NCI-H1105 treated with DMSO at 0.1 percent for 48 hours (cell line): Measurements from ENCODE around the gene CLEC2L.

Experiments used
- DNase-seq: peaks from one replicate; lab custom pipeline; 2025; lab: John Stamatoyannopoulos, UW

Gene CLEC2L

DNA sequence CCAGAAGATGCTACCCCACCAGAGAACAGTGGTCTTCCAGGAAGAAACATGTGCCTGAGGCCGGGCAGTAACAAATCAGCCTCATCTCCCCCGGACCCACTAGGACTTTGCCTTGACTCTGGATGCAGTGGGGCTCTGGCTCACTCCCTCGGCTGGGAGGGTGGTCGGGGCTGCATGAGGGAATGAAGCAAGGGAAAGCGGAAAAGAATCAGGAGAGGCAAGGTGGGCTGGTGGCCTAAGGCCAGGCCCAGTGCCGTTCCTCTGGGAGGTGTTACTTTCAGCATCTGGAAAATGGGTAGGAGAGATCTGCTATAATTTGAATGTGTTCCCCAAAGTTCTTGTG lies 51.8 kb downstream of the CLEC2L start:
- DNase-seq, result no peak

DNA sequence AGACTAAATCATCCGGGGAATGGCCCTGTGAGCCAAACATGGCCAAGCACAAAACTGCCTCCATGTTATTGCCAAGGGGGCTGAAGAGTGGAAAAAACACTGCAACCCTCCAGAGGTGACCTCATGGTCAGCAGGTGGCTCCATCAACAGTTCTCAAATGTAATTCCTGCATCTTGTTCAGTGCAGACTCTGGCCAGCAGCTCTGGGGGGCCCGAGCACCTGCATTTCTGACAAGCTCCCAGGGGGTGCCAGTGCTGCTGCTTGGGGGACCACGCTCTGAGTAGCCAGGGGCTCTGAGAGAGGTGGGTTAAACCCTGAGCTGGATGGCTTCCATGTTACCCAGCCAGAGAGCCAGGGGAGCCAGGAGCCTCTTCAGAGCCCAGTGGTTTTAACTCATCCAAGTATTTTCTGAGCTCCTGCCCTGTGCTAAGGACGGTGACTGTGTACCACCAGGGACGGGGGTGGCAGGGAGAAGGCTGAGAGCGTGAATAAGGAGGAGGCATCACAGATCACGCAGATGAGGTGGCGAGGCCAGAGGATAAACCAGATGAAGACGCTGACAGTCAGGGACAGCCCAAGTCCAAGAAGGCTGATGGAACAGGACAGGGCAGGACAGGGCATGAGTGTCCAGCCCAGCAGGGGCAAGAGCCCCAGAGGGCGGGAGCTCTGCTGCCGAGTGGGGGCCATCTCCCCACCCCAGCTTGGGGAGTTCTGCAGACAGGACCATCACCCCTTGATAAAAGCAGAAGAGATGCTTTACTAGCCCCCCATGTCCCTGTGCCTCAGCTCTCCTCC lies 52.9 kb downstream of the CLEC2L start:
- DNase-seq, result no peak

DNA sequence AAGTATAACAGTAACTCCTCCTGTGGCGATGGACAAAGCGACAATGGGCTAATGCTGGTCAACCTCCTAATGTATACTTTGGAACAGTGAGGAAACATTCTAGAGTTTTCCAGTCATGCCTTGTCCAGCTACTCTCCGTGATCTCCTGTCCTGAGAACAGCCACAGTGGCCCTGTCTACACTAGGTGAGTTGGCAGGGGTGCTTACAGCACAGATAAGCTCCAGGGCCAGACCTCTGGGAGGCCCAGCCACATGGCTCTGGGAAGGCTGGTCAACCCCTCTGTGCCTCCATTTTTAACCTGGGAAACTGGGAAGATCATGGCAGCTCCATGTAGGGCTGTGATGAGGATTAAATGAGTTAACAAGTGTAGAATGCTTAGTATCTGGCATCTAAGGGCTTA lies 57.0 kb downstream of the CLEC2L start:
- DNase-seq, result no peak

DNA sequence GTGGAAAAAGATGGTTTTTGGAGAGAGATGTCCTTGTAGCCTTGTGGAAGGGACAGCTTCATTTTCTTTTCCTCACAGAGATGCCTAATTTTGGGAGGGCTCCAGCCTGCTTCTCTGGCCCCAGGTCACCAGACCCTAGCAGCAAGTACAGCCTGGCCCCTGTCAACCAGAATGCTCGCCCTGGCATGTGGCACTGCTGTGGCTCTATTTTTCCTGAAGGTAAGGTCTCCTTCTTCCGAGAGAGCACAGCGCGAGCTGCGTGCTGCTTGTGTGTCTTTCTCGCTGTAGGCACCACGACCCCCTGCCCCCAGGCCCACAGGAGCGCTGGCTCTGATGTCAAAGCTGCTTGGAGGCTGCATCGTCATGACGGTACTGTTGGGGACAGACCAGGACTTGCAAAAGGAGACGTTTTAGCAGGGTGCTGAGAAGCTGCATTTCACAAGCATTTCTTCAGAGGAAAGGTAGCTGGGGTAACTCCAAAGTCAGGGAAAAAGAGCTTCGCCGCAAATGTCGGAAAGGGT lies 58.7 kb downstream of the CLEC2L start:
- DNase-seq, result no peak

DNA sequence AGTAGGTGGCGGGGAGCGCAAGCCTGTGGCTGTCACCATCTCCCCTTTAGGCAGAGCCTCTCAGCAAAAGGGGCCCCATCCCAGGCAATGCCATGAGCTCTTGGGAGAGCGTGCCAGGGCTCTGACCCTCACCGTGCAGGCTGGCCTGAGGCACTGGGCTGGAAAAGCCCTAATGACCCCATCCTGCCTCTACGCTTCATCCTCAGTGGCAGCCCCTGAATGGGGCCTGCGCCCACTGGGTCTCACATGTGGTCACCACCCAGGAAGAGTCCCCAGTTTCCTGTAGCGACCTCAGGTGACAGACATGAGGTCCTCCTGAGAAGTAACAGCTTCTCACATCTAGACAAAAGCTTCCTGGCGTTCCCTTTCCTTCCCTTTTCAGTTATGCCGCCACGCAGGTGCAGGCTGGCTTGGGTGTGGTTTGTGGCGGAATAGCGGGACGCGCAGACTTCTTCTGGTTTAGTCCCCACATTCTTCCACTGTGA lies 59.2 kb downstream of the CLEC2L start:
- DNase-seq, result no peak

DNA sequence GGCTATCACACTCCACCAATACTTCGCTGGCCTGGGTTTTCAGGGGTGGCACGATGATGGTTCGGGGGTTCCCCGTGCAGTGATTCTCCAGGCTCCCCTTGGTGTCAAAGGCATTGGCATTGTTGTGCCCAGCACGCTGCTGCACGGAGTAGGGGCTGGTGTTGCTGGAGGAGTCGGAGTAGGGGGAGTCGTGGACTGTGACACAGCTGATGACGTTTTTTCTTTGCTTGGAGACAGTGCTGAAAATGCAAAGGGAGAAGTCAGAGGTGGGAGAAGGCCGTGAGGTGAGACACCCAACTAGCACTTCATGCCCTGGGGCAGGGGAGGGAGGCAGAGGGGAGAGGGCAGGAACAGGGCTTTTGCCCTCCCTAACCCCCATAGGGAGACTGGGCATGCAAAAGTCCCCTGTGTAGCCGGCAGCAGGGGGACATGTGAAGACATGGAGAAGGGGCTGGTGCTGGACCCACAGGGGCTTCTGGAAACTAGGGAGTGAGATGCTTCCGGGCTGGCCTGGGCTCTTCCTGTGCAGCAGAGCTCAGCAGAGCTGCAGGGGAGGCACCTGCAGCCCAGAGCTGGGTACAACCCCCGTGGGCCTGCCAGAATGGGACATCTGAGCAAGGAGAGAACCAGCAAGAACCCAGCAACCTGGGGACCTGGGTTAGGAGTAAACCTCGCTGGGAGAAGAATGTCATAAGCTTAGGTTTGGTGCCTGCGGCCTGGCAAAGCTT lies 60.5 kb downstream of the CLEC2L start:
- DNase-seq, result no peak

DNA sequence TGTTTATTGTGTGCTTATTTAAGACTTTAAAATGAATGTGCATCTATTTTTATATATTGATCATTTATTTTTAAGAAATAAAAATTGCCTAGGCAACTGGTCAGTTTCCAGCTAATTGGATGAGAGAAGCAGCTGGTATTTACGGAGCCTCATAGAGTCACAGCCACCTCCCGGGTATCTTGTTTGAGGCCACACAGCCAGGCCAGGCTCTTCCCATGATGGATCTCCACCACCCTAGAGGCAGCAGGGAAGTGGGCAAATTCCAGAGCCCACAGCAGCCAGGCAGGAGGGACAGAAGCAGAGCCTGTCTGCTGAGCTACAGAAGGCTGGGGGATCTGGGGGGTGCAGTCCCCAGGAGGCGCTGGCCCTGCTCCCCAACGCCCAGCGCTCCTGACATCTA lies 61.6 kb downstream of the CLEC2L start:
- DNase-seq, result no peak

DNA sequence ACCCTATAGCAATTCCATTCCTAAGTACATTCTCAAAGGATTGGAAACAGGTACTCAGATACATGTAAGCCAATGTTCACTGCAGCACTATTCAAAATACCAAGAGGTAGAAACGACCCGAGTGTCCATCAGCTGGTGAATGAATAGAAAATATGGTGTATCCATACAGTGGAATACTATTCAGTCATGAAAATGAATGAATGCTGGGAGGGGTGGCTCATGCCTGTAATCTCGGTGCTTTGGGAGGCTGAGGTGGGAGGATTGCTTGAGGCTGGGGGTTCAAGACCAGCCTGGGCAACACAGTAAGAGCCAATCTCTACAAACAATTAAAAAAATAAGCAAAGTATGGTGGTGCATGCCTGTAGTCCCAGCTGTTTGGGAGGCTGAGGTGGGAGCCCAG lies 62.8 kb downstream of the CLEC2L start:
- no peak for DNase-seq

DNA sequence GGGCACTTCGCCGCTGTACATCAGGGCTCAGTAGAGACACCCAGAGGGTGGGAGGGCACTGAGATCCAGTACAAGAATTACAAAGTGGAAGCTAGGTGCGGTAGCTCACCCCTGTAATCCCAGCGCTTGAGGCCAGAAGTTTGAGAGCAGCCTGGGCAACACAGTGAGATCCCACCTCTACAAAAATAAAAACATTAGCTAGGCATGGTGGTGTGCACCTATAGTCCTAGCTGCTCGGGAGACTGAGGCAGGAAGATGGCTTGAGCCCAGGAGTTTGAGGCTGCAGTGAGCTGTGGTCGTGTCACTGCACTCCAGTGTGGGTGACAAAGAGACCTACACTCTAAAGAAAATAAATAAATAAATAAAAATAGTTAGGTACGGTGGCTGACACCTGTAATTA lies 64.0 kb downstream of the CLEC2L start:
- no peak for DNase-seq

DNA sequence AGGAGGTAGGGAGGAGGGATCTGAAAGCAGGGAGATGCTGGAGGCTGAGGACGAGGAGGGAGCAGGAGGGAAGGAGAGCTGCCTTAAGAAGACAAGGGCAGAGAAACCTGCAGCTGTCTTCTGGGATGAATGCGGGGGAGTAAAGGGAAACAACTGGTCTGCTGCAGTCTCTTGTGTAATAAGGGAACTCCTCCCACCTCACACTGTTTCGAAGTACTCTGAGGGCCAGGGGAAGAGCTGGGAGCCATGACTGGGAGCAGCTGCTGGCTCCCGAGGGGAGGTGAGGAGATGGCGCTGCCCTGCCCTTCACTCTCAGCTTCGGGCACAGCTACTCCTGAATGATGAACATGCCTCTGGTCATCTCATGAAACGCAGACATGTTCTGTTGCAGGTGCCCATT lies 65.1 kb downstream of the CLEC2L start:
- DNase-seq, result no peak

DNA sequence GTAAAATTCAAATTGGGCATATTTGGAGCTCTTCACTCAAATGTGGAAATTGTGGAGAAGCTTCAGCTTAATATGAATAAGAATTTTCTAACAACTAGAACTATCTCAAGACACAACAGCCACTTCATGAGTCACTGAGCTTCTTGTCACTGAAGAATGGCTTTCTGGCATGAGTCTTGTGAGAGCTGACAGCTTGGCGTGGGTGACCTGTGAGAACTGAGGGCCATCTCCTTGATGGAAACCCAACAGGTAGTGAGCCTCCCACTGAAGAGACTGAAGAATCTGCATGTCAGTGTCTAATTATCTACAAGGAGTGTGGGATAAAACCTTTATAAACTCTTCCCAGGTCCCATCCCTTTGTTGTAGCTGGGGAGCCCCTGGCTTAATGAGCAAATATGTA lies 66.0 kb downstream of the CLEC2L start:
- DNase-seq, result no peak

DNA sequence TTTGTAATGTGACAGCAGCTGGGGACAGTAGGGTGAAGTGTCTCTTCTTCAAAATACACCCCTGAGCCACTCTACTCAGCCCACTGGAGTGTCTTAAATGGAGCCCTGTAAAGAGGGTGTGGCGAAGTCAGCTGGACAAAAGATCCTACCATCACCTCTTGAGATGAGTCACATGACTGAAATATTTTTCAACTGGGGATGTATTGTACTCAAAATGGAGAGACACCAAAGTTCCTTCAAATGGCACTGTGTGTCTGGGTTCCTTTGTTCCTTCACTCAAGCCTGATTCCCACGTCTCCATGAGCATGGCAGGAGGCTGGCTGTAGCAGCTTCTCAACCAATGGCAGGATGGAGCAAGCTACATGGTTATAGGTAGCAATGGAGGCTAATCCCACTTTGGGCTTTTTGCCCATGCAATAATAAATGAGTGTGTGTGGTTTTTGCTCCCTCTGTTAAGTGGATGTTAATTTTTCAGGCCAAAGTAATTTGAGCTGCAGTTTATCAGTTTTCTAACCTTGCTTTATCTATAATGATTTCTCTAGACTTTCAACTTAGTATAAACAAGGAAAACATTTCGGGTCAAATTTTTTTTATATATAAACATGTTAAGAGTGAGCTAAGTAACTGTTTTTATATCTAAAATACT lies 68.2 kb downstream of the CLEC2L start:
- DNase-seq, result peak; percentile 31

DNA sequence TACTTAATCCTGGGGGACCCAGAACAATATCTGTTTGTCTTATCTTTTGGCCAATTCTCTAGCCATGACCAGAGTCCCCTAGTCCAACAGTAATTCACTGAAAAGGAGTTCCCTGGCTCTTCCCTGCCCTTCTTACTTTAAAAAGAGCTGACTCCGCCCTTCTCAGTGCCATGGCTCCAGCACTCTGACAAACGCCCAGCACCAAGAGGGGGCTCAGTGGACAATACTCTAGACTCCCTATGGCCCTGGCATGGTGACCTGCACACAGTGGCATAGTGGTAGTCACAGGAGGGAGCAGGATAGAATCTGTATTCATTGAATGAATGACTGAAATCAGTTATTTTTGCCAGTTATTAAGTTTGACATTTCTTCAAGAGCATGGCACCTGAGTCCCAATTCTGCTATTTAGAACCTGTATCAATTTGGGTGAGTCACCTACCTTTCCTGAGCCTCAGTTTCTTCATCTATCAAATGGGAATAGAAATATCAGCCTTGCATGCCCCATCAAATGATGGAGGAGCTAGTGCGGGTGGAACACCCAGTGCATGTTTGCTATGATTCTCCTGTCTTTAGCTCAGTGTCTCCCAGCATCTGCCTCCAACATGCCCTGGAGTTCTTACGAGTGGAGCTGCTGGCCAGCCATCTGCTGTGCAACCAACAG lies 69.4 kb downstream of the CLEC2L start:
- no peak for DNase-seq

DNA sequence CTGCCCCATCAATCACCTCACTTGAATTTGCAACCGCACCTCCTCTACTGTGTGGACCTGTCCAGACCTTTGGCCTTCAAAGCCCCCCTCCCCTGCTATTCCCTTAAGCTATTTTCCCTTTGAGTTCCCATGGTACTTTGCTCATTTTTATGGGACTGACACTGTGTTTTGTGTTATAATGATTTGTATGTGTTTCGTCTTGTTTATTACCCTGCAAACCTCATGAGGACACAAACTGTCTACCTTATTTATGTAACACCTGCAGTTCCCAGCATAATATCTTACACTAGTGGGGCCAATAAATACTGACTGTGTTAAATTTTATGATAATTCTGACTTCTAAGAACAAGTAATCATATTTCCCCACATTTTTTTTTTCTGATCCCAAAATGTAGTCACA lies 70.6 kb downstream of the CLEC2L start:
- DNase-seq, result no peak
